ENCODE data around the gene MGAT5.

MGAT5 gene

DNA sequence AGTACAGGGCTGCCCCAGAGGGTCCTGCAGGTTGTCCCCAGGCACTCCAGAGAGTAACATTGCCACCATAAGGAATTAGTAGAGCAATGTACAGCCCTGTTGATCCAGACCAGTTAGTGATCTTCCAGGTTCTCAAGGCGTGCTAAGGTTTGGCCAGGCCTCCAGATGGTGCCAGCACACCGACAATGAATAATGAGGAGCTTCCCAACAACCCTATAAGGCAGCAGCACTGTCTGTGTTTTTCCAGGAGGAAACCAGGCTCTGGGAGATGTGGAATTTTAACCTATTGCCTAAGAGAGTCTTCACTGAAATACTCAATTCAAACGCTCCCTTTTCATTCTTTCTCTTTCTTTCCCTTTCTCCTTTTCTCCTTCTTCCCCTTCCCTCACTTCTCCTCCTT, 122.1 kb downstream of the MGAT5 start:
- peak; percentile 65 to 69 for DNase-seq (ENCODE audit: low read depth in 2 of 2)
- no peak overlapping the region for H3K4me3 ChIP-seq (replicated peaks in 1 of 2; ENCODE audit: low read depth in 2 of 2, low read length in 2 of 2)
- TF ChIP-seq, protein P1, sequence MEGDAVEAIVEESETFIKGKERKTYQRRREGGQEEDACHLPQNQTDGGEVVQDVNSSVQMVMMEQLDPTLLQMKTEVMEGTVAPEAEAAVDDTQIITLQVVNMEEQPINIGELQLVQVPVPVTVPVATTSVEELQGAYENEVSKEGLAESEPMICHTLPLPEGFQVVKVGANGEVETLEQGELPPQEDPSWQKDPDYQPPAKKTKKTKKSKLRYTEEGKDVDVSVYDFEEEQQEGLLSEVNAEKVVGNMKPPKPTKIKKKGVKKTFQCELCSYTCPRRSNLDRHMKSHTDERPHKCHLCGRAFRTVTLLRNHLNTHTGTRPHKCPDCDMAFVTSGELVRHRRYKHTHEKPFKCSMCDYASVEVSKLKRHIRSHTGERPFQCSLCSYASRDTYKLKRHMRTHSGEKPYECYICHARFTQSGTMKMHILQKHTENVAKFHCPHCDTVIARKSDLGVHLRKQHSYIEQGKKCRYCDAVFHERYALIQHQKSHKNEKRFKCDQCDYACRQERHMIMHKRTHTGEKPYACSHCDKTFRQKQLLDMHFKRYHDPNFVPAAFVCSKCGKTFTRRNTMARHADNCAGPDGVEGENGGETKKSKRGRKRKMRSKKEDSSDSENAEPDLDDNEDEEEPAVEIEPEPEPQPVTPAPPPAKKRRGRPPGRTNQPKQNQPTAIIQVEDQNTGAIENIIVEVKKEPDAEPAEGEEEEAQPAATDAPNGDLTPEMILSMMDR (IDR thresholded peaks at IDR 0.05; ENCODE audit: low read depth, low read length), result peak; percentile 30

DNA sequence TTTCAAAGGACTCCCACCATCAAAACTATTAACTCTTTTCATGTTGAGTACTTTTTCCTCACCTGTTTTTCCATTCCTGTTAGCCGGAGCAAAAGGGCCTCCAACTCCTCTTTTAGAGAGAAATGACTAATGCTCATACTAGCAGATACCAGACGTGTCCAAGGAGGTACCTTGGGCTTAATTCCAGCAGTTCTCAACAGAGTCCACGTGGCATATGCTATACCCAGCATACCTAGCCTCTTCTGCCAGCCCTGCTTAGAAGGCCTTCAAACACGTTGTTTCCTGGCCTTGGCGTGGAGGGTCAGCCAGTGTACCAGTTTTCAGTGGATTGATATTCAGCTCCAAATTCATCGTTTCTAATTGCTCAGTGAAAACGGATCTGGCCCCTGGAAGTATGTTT, 123.9 kb downstream of the MGAT5 start:
- TF ChIP-seq, protein P1 (IDR thresholded peaks at IDR 0.05; ENCODE audit: low read depth, low read length), result no peak
- H3K4me3 ChIP-seq (replicated peaks in 1 of 2; ENCODE audit: low read depth in 2 of 2, low read length in 2 of 2), result no peak overlapping the region
- no peak for DNase-seq (ENCODE audit: low read depth in 2 of 2)

DNA sequence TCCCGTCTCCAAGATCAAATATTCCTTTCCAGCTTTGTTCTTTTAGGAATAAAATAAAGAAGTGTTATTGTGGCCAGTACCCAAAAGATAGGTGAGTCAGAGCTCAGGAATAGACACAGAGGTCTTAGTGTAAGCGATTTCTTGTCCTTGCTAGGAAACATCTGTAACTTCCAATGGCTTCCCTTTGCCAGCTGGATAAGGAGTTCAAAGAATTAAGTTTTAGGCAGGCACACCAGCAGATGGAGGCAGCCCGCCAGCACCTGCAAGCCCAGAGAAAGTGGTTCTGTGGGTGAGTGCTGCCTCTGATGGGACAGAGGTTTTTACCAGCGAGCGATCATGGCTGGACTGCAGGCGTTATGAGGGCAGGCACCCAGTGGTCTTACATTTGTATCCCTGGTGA, 125.4 kb downstream of the MGAT5 start:
- peak in 1 of 2 donors; percentile 33 for DNase-seq (ENCODE audit: low read depth in 2 of 2)
- no peak overlapping the region for H3K4me3 ChIP-seq (replicated peaks in 1 of 2; ENCODE audit: low read depth in 2 of 2, low read length in 2 of 2)
- TF ChIP-seq, protein P1 (IDR thresholded peaks at IDR 0.05; ENCODE audit: low read depth, low read length), result no peak

DNA sequence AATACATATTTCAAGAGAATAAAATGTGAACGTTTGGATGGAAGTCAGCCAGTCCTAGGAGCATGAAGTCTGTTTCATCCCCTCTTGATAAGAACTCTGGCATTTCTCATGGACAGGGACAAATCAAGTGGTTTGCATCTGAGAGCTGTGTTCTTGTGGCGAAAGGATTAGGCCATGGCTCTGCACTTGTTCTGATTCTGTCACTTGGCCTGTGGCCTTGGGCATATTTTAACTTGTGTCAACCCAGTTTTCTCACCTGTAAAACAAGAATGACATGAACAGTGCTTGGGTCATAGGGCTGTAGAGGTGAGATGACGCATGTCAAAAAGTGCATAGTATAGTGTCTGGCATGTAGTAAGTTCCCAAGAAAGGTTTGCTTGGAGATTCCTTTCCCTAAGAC, 125.8 kb downstream of the MGAT5 start:
- H3K4me3 ChIP-seq (replicated peaks in 1 of 2; ENCODE audit: low read depth in 2 of 2, low read length in 2 of 2), result no peak overlapping the region

DNA sequence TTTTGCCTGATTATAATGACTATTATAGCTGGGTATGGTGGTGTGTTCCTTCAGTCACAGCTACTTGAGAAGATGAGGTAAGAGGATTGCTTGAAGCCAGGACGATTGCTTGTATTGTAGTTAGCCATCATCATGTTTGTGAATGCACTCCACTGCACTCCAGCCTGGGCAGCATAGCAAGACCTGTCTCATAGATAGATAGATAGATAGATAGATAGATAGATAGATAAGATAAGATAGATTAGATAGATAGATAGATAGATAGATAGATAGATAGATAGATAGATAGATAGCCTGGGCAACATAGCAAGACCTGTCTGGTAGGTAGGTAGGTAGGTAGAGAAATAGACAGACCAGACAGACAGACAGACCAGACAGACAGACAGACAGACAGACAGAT, 127.3 kb downstream of the MGAT5 start:
- TF ChIP-seq, protein P1 (IDR thresholded peaks at IDR 0.05; ENCODE audit: low read depth, low read length), result no peak
- no peak overlapping the region for H3K4me3 ChIP-seq (replicated peaks in 1 of 2; ENCODE audit: low read depth in 2 of 2, low read length in 2 of 2)

More for the DNA sequence above, 125.8 kb downstream of the MGAT5 start:
- TF ChIP-seq, protein P1 (IDR thresholded peaks at IDR 0.05; ENCODE audit: low read depth, low read length), result no peak
- no peak for DNase-seq (ENCODE audit: low read depth in 2 of 2)

DNA sequence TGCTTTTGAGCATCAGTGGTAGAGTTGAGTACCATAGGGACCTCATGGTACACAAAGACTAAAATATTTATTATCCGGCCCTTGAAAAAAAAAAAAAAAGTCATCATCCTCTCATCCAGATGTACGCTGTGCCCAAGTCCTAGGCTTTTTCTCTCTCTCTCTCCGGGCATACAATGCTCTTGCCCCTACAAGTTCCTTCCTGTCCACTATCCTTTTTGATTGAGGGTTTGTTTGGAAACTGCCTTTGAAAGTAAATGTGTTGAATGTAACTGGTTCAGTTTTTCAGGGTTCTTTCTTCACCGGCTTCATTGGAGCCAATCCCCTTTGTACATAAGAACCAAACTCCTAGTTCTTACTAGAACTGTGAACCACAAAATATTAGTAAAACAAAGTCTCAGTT, 130.3 kb downstream of the MGAT5 start:
- no peak for DNase-seq (ENCODE audit: low read depth in 2 of 2)

More for the DNA sequence above, 127.3 kb downstream of the MGAT5 start:
- no peak for DNase-seq (ENCODE audit: low read depth in 2 of 2)

DNA sequence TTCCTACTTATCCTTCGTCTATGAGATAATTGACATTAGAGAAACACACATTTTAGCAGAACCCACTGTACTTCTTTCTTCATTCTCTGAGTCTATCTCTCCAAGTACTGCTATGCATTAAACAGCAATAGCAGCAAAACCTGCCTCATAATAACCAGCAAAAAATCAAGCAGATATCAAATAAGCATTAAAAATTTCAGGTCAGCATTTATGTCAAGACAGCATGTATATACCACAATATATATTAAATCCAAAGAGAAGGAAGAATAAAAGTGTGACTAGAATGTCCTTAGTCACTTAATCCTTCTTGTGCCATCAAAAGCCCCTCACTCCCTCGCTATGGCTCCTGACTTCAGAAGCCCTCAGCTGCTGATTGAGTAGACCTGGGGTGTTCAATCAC, 131.3 kb downstream of the MGAT5 start:
- TF ChIP-seq, protein P1 (IDR thresholded peaks at IDR 0.05; ENCODE audit: low read depth, low read length), result no peak
- no peak overlapping the region for H3K4me3 ChIP-seq (replicated peaks in 1 of 2; ENCODE audit: low read depth in 2 of 2, low read length in 2 of 2)
- DNase-seq (ENCODE audit: low read depth in 2 of 2), result no peak

More for the DNA sequence above, 130.3 kb downstream of the MGAT5 start:
- TF ChIP-seq, protein P1 (IDR thresholded peaks at IDR 0.05; ENCODE audit: low read depth, low read length), result no peak
- no peak overlapping the region for H3K4me3 ChIP-seq (replicated peaks in 1 of 2; ENCODE audit: low read depth in 2 of 2, low read length in 2 of 2)

All from cardiac fibroblast (primary cell).